HCT116 (cell line): ENCODE data around the gene C9orf57.

Source experiments
- ATF3 ChIP-seq: IDR thresholded peaks from 2 replicates; pipeline ENCODE4 v1.6.1; 2012
- CTCF ChIP-seq, 3 experiments: fragments of 200-600 bp in 1 of 3; sonication (generic) in 1 of 3; IDR thresholded peaks in 2 of 3; conservative IDR thresholded peaks in 1 of 3; 2 replicates each; pipeline ENCODE4 v1.5.1; 2012 to 2017; ENCODE audit warnings: low read depth in 2 of 3, low read length in 2 of 3, antibody characterized with exemption in 1 of 3, borderline replicate concordance in 1 of 3, control low read depth in 1 of 3, mild to moderate bottlenecking in 1 of 3, mixed read lengths in 1 of 3, mixed run types in 1 of 3, moderate library complexity in 1 of 3; ENCODE audit not compliant: insufficient read depth in 1 of 3
- ELF1 ChIP-seq: IDR thresholded peaks from 2 replicates; pipeline ENCODE4 v1.6.1; 2012; ENCODE audit warnings: low read depth, borderline replicate concordance
- EZH2 ChIP-seq: fragments of 200-600 bp; sonication (generic); IDR thresholded peaks from 2 replicates; pipeline ENCODE4 v1.6.1; 2017; ENCODE audit warnings: antibody characterized with exemption, mixed run types
- JUND ChIP-seq: IDR thresholded peaks from 2 replicates; pipeline ENCODE4 v1.6.1; 2012
- MAX ChIP-seq: IDR thresholded peaks from 2 replicates; pipeline ENCODE4 v1.6.1; 2012
- POLR2A ChIP-seq: IDR thresholded peaks from 2 replicates; pipeline ENCODE4 v1.7.0; 2011; ENCODE audit warnings: borderline replicate concordance; ENCODE audit not compliant: insufficient read depth, insufficient read length; ENCODE audit errors: extremely low read depth
- POLR2AphosphoS5 ChIP-seq: IDR thresholded peaks from 2 replicates; pipeline ENCODE4 v1.6.1; 2011; ENCODE audit warnings: mild to moderate bottlenecking, low read depth, low read length, moderate library complexity
- TCF7L2 ChIP-seq: IDR thresholded peaks from 2 replicates; pipeline ENCODE4 v1.7.0; 2011; ENCODE audit warnings: borderline replicate concordance, inconsistent platforms; ENCODE audit not compliant: insufficient read depth, insufficient read length; ENCODE audit errors: extremely low read depth

GRCh38 chr9:72012646-72013045 lies 47.8 kb downstream of the C9orf57 start:
- no peak for TF ChIP-seq EZH2
- TF ChIP-seq CTCF (IDR thresholded peaks at IDR 0.05 in 2 of 3, conservative IDR thresholded peaks at IDR 0.05 in 1 of 3; ENCODE audit: borderline replicate concordance in 1 of 3, insufficient read depth in 1 of 3, low read depth in 2 of 3, low read length in 2 of 3), result no peak
- TF ChIP-seq POLR2A, result no peak
- TF ChIP-seq ELF1, result no peak
- TF ChIP-seq ATF3, result no peak
- TF ChIP-seq JUND, result no peak
- no peak for TF ChIP-seq POLR2AphosphoS5
- TF ChIP-seq MAX, result no peak
- no peak for TF ChIP-seq TCF7L2
